ENCODE measurements around the gene PAGR1.
"Not testable (repeated sequence)": the region's sequence is repeated elsewhere in the genome, so short reads cannot be mapped to it uniquely, and the experiment has no call there.

PAGR1 gene

GRCh38 chr16:29830774-29831173 lies 14.8 kb downstream of the PAGR1 start:
- DNase-seq (ENCODE audit: extremely low spot score, insufficient read length, low read depth), result no peak

GRCh38 chr16:29831490-29831889 lies 15.5 kb downstream of the PAGR1 start:
- DNase-seq (ENCODE audit: extremely low spot score, insufficient read length, low read depth), result no peak
- no peak for FAIRE-seq

More at GRCh38 chr16:29830774-29831173, 14.8 kb downstream of the PAGR1 start:
- FAIRE-seq, result no peak

- not testable (repeated sequence) for FAIRE-seq; DNase-seq (ENCODE audit: extremely low spot score, insufficient read length, low read depth)
Observed at GRCh38 chr16:29833219-29833618, 17.3 kb downstream of the PAGR1 start.

GRCh38 chr16:29834079-29834478 lies 18.1 kb downstream of the PAGR1 start:
- FAIRE-seq (no peak), DNase-seq (ENCODE audit: extremely low spot score, insufficient read length, low read depth) (no peak)

- no peak for FAIRE-seq
Observed at GRCh38 chr16:29835926-29836325, 20.0 kb downstream of the PAGR1 start.

GRCh38 chr16:29836623-29837022 lies 20.7 kb downstream of the PAGR1 start:
- FAIRE-seq, result no peak

More at GRCh38 chr16:29835926-29836325, 20.0 kb downstream of the PAGR1 start:
- DNase-seq (ENCODE audit: extremely low spot score, insufficient read length, low read depth), result no peak

GRCh38 chr16:29837841-29838240 lies 21.9 kb downstream of the PAGR1 start:
- FAIRE-seq, result no peak
- DNase-seq (ENCODE audit: extremely low spot score, insufficient read length, low read depth), result no peak

More at GRCh38 chr16:29836623-29837022, 20.7 kb downstream of the PAGR1 start:
- no peak for DNase-seq (ENCODE audit: extremely low spot score, insufficient read length, low read depth)

GRCh38 chr16:29839822-29840221 lies 23.9 kb downstream of the PAGR1 start:
- DNase-seq (ENCODE audit: extremely low spot score, insufficient read length, low read depth), result no peak
- no peak for FAIRE-seq

GRCh38 chr16:29840240-29840639 lies 24.3 kb downstream of the PAGR1 start:
- DNase-seq (ENCODE audit: extremely low spot score, insufficient read length, low read depth) (no peak), FAIRE-seq (no peak)

- FAIRE-seq (no peak), DNase-seq (ENCODE audit: extremely low spot score, insufficient read length, low read depth) (no peak)
Observed at GRCh38 chr16:29841631-29842030, 25.7 kb downstream of the PAGR1 start.

GRCh38 chr16:29842732-29843346 lies 26.9 kb downstream of the PAGR1 start:
- DNase-seq (ENCODE audit: extremely low spot score, insufficient read length, low read depth), result no peak
- no peak for FAIRE-seq

GRCh38 chr16:29843931-29844330 lies 28.0 kb downstream of the PAGR1 start:
- no peak for FAIRE-seq
- no peak for DNase-seq (ENCODE audit: extremely low spot score, insufficient read length, low read depth)

- DNase-seq (ENCODE audit: extremely low spot score, insufficient read length, low read depth), result no peak
- FAIRE-seq, result no peak
Observed at GRCh38 chr16:29844575-29845331, 28.8 kb downstream of the PAGR1 start.

- DNase-seq (ENCODE audit: extremely low spot score, insufficient read length, low read depth) (no peak), FAIRE-seq (no peak)
Observed at GRCh38 chr16:29845656-29846055, 29.7 kb downstream of the PAGR1 start.

- FAIRE-seq (peak; percentile 73), DNase-seq (ENCODE audit: extremely low spot score, insufficient read length, low read depth) (peak; percentile 57)
Observed at GRCh38 chr16:29848420-29849297, 32.7 kb downstream of the PAGR1 start.

- DNase-seq (ENCODE audit: extremely low spot score, insufficient read length, low read depth) (no peak), FAIRE-seq (no peak)
Observed at GRCh38 chr16:29849505-29849904, 33.6 kb downstream of the PAGR1 start.

GRCh38 chr16:29850998-29851397 lies 35.0 kb downstream of the PAGR1 start:
- FAIRE-seq (no peak), DNase-seq (ENCODE audit: extremely low spot score, insufficient read length, low read depth) (no peak)

- FAIRE-seq (no peak), DNase-seq (ENCODE audit: extremely low spot score, insufficient read length, low read depth) (no peak)
Observed at GRCh38 chr16:29852654-29853053, 36.7 kb downstream of the PAGR1 start.

GRCh38 chr16:29854520-29855100 lies 38.7 kb downstream of the PAGR1 start:
- FAIRE-seq (no peak), DNase-seq (ENCODE audit: extremely low spot score, insufficient read length, low read depth) (no peak)

- no peak for DNase-seq (ENCODE audit: extremely low spot score, insufficient read length, low read depth)
- FAIRE-seq, result no peak
Observed at GRCh38 chr16:29857133-29857760, 41.3 kb downstream of the PAGR1 start.

Measured in GM18507 (cell line).